HG02798 (cell line): ENCODE measurements around the gene NHEJ1.
A peak's percentile ranks its signal among the peaks of the same experiment; 100 is the strongest.

ENCODE experiments used
- ATAC-seq: cut with Tn5 transposase; IDR thresholded peaks from one replicate; pipeline ENCODE4 v1.9.1; 2021; ENCODE audit warnings: mild to moderate bottlenecking; ENCODE audit not compliant: unreplicated experiment, poor library complexity

Gene NHEJ1

GRCh38 chr2:219125225-219125885 lies 35.3 kb downstream of the NHEJ1 start:
- no peak for ATAC-seq

- ATAC-seq: no peak
Observed at GRCh38 chr2:219124381-219125110, 36.1 kb downstream of the NHEJ1 start.

GRCh38 chr2:219123356-219124135 lies 37.1 kb downstream of the NHEJ1 start:
- ATAC-seq: no peak

- no peak for ATAC-seq
Observed at GRCh38 chr2:219122202-219122980, 38.2 kb downstream of the NHEJ1 start.

GRCh38 chr2:219120082-219120481 lies 40.5 kb downstream of the NHEJ1 start:
- no peak for ATAC-seq

GRCh38 chr2:219119422-219120043 lies 41.1 kb downstream of the NHEJ1 start:
- ATAC-seq: no peak

GRCh38 chr2:219118504-219118903 lies 42.1 kb downstream of the NHEJ1 start:
- ATAC-seq: no peak

- no peak for ATAC-seq
Observed at GRCh38 chr2:219116776-219117646, 43.6 kb downstream of the NHEJ1 start.

- ATAC-seq: no peak
Observed at GRCh38 chr2:219112651-219113338, 47.8 kb downstream of the NHEJ1 start.

- ATAC-seq: no peak
Observed at GRCh38 chr2:219112062-219112406, 48.6 kb downstream of the NHEJ1 start.

GRCh38 chr2:219111375-219112061 lies 49.1 kb downstream of the NHEJ1 start:
- no peak for ATAC-seq

- ATAC-seq: no peak
Observed at GRCh38 chr2:219109471-219109870, 51.1 kb downstream of the NHEJ1 start.

- no peak for ATAC-seq
Observed at GRCh38 chr2:219107758-219108157, 52.9 kb downstream of the NHEJ1 start.

- no peak for ATAC-seq
Observed at GRCh38 chr2:219106251-219106650, 54.4 kb downstream of the NHEJ1 start.

GRCh38 chr2:219104107-219105035 lies 56.2 kb downstream of the NHEJ1 start:
- ATAC-seq: peak; percentile 61

GRCh38 chr2:219099329-219099728 lies 61.3 kb downstream of the NHEJ1 start:
- no peak for ATAC-seq

- ATAC-seq: no peak
Observed at GRCh38 chr2:219095406-219095935, 65.1 kb downstream of the NHEJ1 start.
